Erythroblast (primary cell): ENCODE results near the gene MCM9.

Source experiments
- DNase-seq, 2 experiments: peaks; one replicate each; lab custom pipeline; 2025; lab: John Stamatoyannopoulos, UW
- GATA1 ChIP-seq: IDR thresholded peaks from 2 replicates; pipeline ENCODE4 v1.6.1; 2011; ENCODE audit warnings: low read depth, mild to moderate bottlenecking, control low read depth, low read length, moderate library complexity
- POLR2A ChIP-seq: IDR thresholded peaks from 2 replicates; pipeline ENCODE4 v1.6.1; 2011; ENCODE audit warnings: mild to moderate bottlenecking, low read length

MCM9 gene

GRCh38 chr6:118953391-118953790 is 18.4 kb upstream of the MCM9 start:
- TF ChIP-seq POLR2A = no peak
- TF ChIP-seq GATA1 = no peak
- no peak for DNase-seq

GRCh38 chr6:118952683-118953082 is 17.7 kb upstream of the MCM9 start:
- DNase-seq = no peak
- TF ChIP-seq POLR2A (no peak), GATA1 (no peak)

GRCh38 chr6:118945217-118945616 is 10.3 kb upstream of the MCM9 start:
- TF ChIP-seq GATA1 (no peak), POLR2A (no peak)
- DNase-seq = no peak

- TF ChIP-seq GATA1 (no peak), POLR2A (no peak)
- DNase-seq = no peak
These were observed 5.8 kb upstream of the MCM9 start for GRCh38 chr6:118940770-118941169.

- no peak for DNase-seq
- no peak for TF ChIP-seq POLR2A
- TF ChIP-seq GATA1 = no peak
These were observed 4.7 kb upstream of the MCM9 start for GRCh38 chr6:118939683-118940082.

GRCh38 chr6:118935978-118936703 is 1.2 kb upstream of the MCM9 start:
- peak in 1 of 2 experiments; percentile 5 for DNase-seq
- TF ChIP-seq GATA1 (no peak), POLR2A (no peak)

- DNase-seq = no peak
- TF ChIP-seq GATA1 (no peak), POLR2A (no peak)
These were observed 341 bp upstream of the MCM9 start for GRCh38 chr6:118935331-118935668.

- no peak for TF ChIP-seq GATA1
- no peak for DNase-seq
These were observed 1.0 kb downstream of the MCM9 start for GRCh38 chr6:118933855-118934460.

GRCh38 chr6:118932421-118932820 is 2.5 kb downstream of the MCM9 start:
- TF ChIP-seq GATA1 (no peak), POLR2A (no peak)
- DNase-seq = no peak

- TF ChIP-seq GATA1 = no peak
- no peak for TF ChIP-seq POLR2A
- no peak for DNase-seq
These were observed 3.5 kb downstream of the MCM9 start for GRCh38 chr6:118931436-118931835.

GRCh38 chr6:118930680-118931079 is 4.3 kb downstream of the MCM9 start:
- no peak for DNase-seq
- TF ChIP-seq GATA1 (no peak), POLR2A (no peak)

- no peak for DNase-seq
- TF ChIP-seq POLR2A (no peak), GATA1 (no peak)
These were observed 11.9 kb downstream of the MCM9 start for GRCh38 chr6:118923035-118923434.

- no peak for DNase-seq
- TF ChIP-seq GATA1 (no peak), POLR2A (no peak)
These were observed 13.9 kb downstream of the MCM9 start for GRCh38 chr6:118921084-118921483.

GRCh38 chr6:118918329-118918725 is 16.6 kb downstream of the MCM9 start:
- no peak for TF ChIP-seq GATA1
- TF ChIP-seq POLR2A = no peak
- no peak for DNase-seq

GRCh38 chr6:118917546-118918328 is 17.2 kb downstream of the MCM9 start:
- no peak for DNase-seq
- TF ChIP-seq POLR2A (no peak), GATA1 (no peak)

- no peak for DNase-seq
- TF ChIP-seq GATA1 (no peak), POLR2A (no peak)
These were observed 20.4 kb downstream of the MCM9 start for GRCh38 chr6:118914598-118914997.
